ENCODE data around the gene SGO1. TPM values are rescaled to one million over a fixed set of nuclear protein-coding genes. Genes with fewer than 3 reads are reported as not detected.

SGO1 gene
- total RNA-seq, 1 experiment from 2014 or later = 23.5 TPM

GRCh38 chr3:20128358-20128757 is 57.6 kb downstream of the SGO1 start:
- Histone ChIP-seq H3K27me3 (ENCODE audit: insufficient read depth, low read length) (no peaks in the 10 kb centered on the region), H3K4me2 (ENCODE audit: low read length) (no peak overlapping the region), H2AFZ (ENCODE audit: low read depth, low read length, poor library complexity, severe bottlenecking) (no peak overlapping the region), H3K4me1 (ENCODE audit: control insufficient read depth in 1 of 2, insufficient read depth in 2 of 2, low read length in 2 of 2) (no peaks in the 10 kb centered on the region), H3K4me3 (replicated peaks in 1 of 2; ENCODE audit: low read depth in 1 of 2, low read length in 2 of 2) (no peak overlapping the region), H3K27ac (ENCODE audit: low read depth, low read length) (no peak overlapping the region), H3K9me3 (ENCODE audit: control insufficient read depth in 1 of 2, insufficient read depth in 1 of 2, low read depth in 1 of 2, low read length in 2 of 2) (no peaks in the 10 kb centered on the region), H4K20me1 (ENCODE audit: insufficient read depth) (no peaks in the 10 kb centered on the region), H3K79me2 (ENCODE audit: insufficient read depth, low read length) (no peaks in the 10 kb centered on the region), H3K9ac (ENCODE audit: low read length) (no peak overlapping the region), H3K9me2 (ENCODE audit: insufficient read depth) (no peaks in the 10 kb centered on the region), H3K36me3 (ENCODE audit: control insufficient read depth in 1 of 2, insufficient read depth in 2 of 2, low read length in 2 of 2) (no peaks in the 10 kb centered on the region)
- no peak for TF ChIP-seq RAD21 (IDR thresholded peaks at IDR 0.05; ENCODE audit: low read depth)
- TF ChIP-seq SIN3A (IDR thresholded peaks at IDR 0.05; ENCODE audit: low read depth) = no peak
- TF ChIP-seq, protein P1, sequence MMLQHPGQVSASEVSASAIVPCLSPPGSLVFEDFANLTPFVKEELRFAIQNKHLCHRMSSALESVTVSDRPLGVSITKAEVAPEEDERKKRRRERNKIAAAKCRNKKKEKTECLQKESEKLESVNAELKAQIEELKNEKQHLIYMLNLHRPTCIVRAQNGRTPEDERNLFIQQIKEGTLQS (IDR thresholded peaks at IDR 0.05) = no peak
- TF ChIP-seq SRF (IDR thresholded peaks at IDR 0.05; ENCODE audit: low read depth) = no peak
- no peak for TF ChIP-seq POLR2A (IDR thresholded peaks at IDR 0.05; ENCODE audit: borderline replicate concordance, extremely low read depth, insufficient read depth, insufficient read length)
- TF ChIP-seq EZH2phosphoT487 (IDR thresholded peaks at IDR 0.05; ENCODE audit: borderline replicate concordance) = no peak
- no peak for TF ChIP-seq SP1 (IDR thresholded peaks at IDR 0.05; ENCODE audit: low read depth)
- TF ChIP-seq YY1 (IDR thresholded peaks at IDR 0.05; ENCODE audit: extremely low read depth, insufficient replicate concordance, low read depth, low read length) = no peak
- ChIA-PET POLR2A (no interaction called here), CTCF (no interaction called here), RAD21 (ENCODE audit: low non-redundant PET in 1 of 2, low total read pairs in 2 of 2, uncharacterized antibody in 2 of 2, unreplicated experiment in 2 of 2) (no interaction called here)
- intact Hi-C loops (cut with micrococcal nuclease) = no loop called here
- ATAC-seq (no peak), DNase-seq (ENCODE audit: low read depth, low spot score) (no peak)
- BruUV-seq (replicated peaks) = no TSS peak

GRCh38 chr3:20125897-20126296 is 60.1 kb downstream of the SGO1 start:
- DNase-seq (ENCODE audit: low read depth, low spot score) (no peak), ATAC-seq (no peak)
- Histone ChIP-seq H3K27me3 (ENCODE audit: insufficient read depth, low read length) (no peaks in the 10 kb centered on the region), H3K4me1 (ENCODE audit: control insufficient read depth in 1 of 2, insufficient read depth in 2 of 2, low read length in 2 of 2) (no peaks in the 10 kb centered on the region), H3K79me2 (ENCODE audit: insufficient read depth, low read length) (no peaks in the 10 kb centered on the region), H3K9me2 (ENCODE audit: insufficient read depth) (no peaks in the 10 kb centered on the region), H3K9me3 (ENCODE audit: control insufficient read depth in 1 of 2, insufficient read depth in 1 of 2, low read depth in 1 of 2, low read length in 2 of 2) (no peaks in the 10 kb centered on the region), H3K4me3 (replicated peaks in 1 of 2; ENCODE audit: low read depth in 1 of 2, low read length in 2 of 2) (no peak overlapping the region), H2AFZ (ENCODE audit: low read depth, low read length, poor library complexity, severe bottlenecking) (no peak overlapping the region), H3K9ac (ENCODE audit: low read length) (no peak overlapping the region), H3K36me3 (ENCODE audit: control insufficient read depth in 1 of 2, insufficient read depth in 2 of 2, low read length in 2 of 2) (no peaks in the 10 kb centered on the region), H4K20me1 (ENCODE audit: insufficient read depth) (no peaks in the 10 kb centered on the region), H3K4me2 (ENCODE audit: low read length) (no peak overlapping the region), H3K27ac (ENCODE audit: low read depth, low read length) (no peak overlapping the region)
- ChIA-PET CTCF (no interaction called here), RAD21 (ENCODE audit: low non-redundant PET in 1 of 2, low total read pairs in 2 of 2, uncharacterized antibody in 2 of 2, unreplicated experiment in 2 of 2) (no interaction called here), POLR2A (no interaction called here)
- intact Hi-C loops (cut with micrococcal nuclease) = no loop called here
- BruUV-seq (replicated peaks) = no TSS peak
- TF ChIP-seq FOSL1 (IDR thresholded peaks at IDR 0.05; ENCODE audit: low read depth) (no peak), ZNF274 (IDR thresholded peaks at IDR 0.05; ENCODE audit: low read depth, low read length) (no peak), CBX3 (IDR thresholded peaks at IDR 0.05; ENCODE audit: low read depth) (no peak), ZBTB33 (IDR thresholded peaks at IDR 0.05; ENCODE audit: extremely low read depth, insufficient replicate concordance, low read length) (no peak)

Measured in HCT116 (cell line).